H1 (cell line): ENCODE measurements around the gene TSPAN9. TPM values are rescaled to one million over a fixed set of nuclear protein-coding genes. Genes with fewer than 3 reads are reported as not detected.

Experiments used
- CTCF ChIA-PET: fragments of 300-600 bp; sonication (Branson Sonifier 250); formaldehyde crosslinking; loops from one replicate; lab custom pipeline; 2021; ENCODE audit not compliant: partially characterized antibody; lab: Charles Lee
- POLR2A ChIA-PET: fragments of 300-600 bp; sonication (Branson Sonifier 250); formaldehyde crosslinking; loops from one replicate; lab custom pipeline; 2021; ENCODE audit warnings: inconsistent platforms; ENCODE audit not compliant: partially characterized antibody; lab: Charles Lee
- DNase-seq, 2 experiments: peaks; one replicate each; pipeline versions ENCODE4 v3.0.0 to v3.0.0-alpha.2; 2010 to 2022; ENCODE audit warnings: low spot score in 2 of 2, low read depth in 1 of 2, mixed read lengths in 1 of 2
- FAIRE-seq: peaks from 2 replicates; lab custom pipeline; 2011; peaks lifted over from hg19 to GRCh38; lab: Jason Lieb, UNC
- H2AFZ ChIP-seq: 2 replicates; pipeline ENCODE4 v1.8.1; 2012; ENCODE audit warnings: low read length, inconsistent platforms
- H2AK5ac ChIP-seq: 2 replicates; pipeline ENCODE4 v1.6.1; 2013; ENCODE audit warnings: low read depth, low read length
- H2BK120ac ChIP-seq: replicated peaks from 2 replicates; pipeline ENCODE3; 2013; ENCODE audit warnings: low read depth, low read length, inconsistent platforms
- H2BK12ac ChIP-seq: 2 replicates; pipeline ENCODE4 v1.6.1; 2013; ENCODE audit warnings: low read depth, low read length
- H2BK15ac ChIP-seq: 2 replicates; pipeline ENCODE4 v1.6.1; 2013; ENCODE audit warnings: low read length
- H2BK20ac ChIP-seq: 2 replicates; pipeline ENCODE4 v1.6.1; 2013; ENCODE audit warnings: low read length
- H2BK5ac ChIP-seq: 2 replicates; pipeline ENCODE4 v1.6.1; 2013; ENCODE audit warnings: low read depth, low read length
- H3K14ac ChIP-seq: 2 replicates; pipeline ENCODE4 v1.6.1; 2013; ENCODE audit warnings: inconsistent platforms; ENCODE audit not compliant: insufficient read length
- H3K18ac ChIP-seq: 2 replicates; pipeline ENCODE4 v1.6.1; 2013; ENCODE audit warnings: low read length; ENCODE audit errors: extremely low read depth
- H3K23ac ChIP-seq: 2 replicates; pipeline ENCODE4 v1.6.1; 2013; ENCODE audit warnings: inconsistent platforms; ENCODE audit not compliant: insufficient read length
- H3K23me2 ChIP-seq: 2 replicates; pipeline ENCODE4 v1.6.1; 2013; ENCODE audit warnings: low read depth, low read length
- H3K27ac ChIP-seq: 2 replicates; pipeline ENCODE4 v1.6.1; 2011; ENCODE audit warnings: low read depth, low read length, inconsistent platforms
- H3K27me3 ChIP-seq, 4 experiments: replicated peaks in 1 of 4; 1 replicate in 1 of 4; 2 replicates in 3 of 4; pipeline versions ENCODE4 v1.6.1 to v1.8.1; 2011 to 2013; ENCODE audit warnings: low read length in 3 of 4, mild to moderate bottlenecking in 3 of 4, inconsistent platforms in 2 of 4, mixed read lengths in 2 of 4, moderate library complexity in 1 of 4; ENCODE audit not compliant: control insufficient read depth in 3 of 4, insufficient read depth in 3 of 4; ENCODE audit errors: extremely low read depth in 1 of 4
- H3K36me3 ChIP-seq, 4 experiments: 2 replicates each; pipeline versions ENCODE4 v1.6.1 to v1.8.1; 2011 to 2013; ENCODE audit warnings: mild to moderate bottlenecking in 4 of 4, low read length in 3 of 4, moderate library complexity in 2 of 4, control low read depth in 1 of 4, inconsistent platforms in 1 of 4; ENCODE audit not compliant: insufficient read depth in 4 of 4, control insufficient read depth in 2 of 4
- H3K4ac ChIP-seq: replicated peaks from 2 replicates; pipeline ENCODE3; 2013; ENCODE audit warnings: low read length, low read depth, mixed read lengths, inconsistent platforms; ENCODE audit not compliant: insufficient read length
- H3K4me1 ChIP-seq, 4 experiments: replicated peaks in 1 of 4; 1 replicate in 1 of 4; 2 replicates in 3 of 4; pipeline versions ENCODE4 v1.6.1 to v1.8.1; 2011 to 2013; ENCODE audit warnings: low read length in 3 of 4, inconsistent platforms in 2 of 4, mixed read lengths in 1 of 4; ENCODE audit not compliant: insufficient read depth in 4 of 4, control insufficient read depth in 3 of 4
- H3K4me2 ChIP-seq, 2 experiments: 2 replicates each; pipeline versions ENCODE4 v1.6.1 to v1.8.1; 2011 to 2013; ENCODE audit warnings: low read depth in 2 of 2, low read length in 2 of 2, control low read depth in 1 of 2, inconsistent platforms in 1 of 2, mild to moderate bottlenecking in 1 of 2; ENCODE audit not compliant: insufficient read depth in 1 of 2
- H3K4me3 ChIP-seq, 4 experiments: fragments of 200-600, 300-600 bp in 1 of 4; sonication (generic), shearing (Covaris generic), sonication (Bioruptor Twin) in 1 of 4; 2 replicates each; pipeline versions ENCODE4 v1.5.1 to v1.8.1; 2011 to 2016; ENCODE audit warnings: low read length in 4 of 4, low read depth in 3 of 4, control low read depth in 2 of 4, inconsistent platforms in 2 of 4, mild to moderate bottlenecking in 2 of 4, mixed read lengths in 1 of 4, moderate library complexity in 1 of 4; ENCODE audit not compliant: insufficient read depth in 2 of 4; ENCODE audit errors: extremely low read depth in 1 of 4
- H3K56ac ChIP-seq: replicated peaks from 2 replicates; pipeline ENCODE3; 2013; ENCODE audit warnings: low read depth, mild to moderate bottlenecking, mixed read lengths, low read length, inconsistent platforms; ENCODE audit not compliant: insufficient read length
- H3K79me1 ChIP-seq: 2 replicates; pipeline ENCODE4 v1.6.1; 2013; ENCODE audit warnings: low read depth, low read length, control low read depth
- H3K79me2 ChIP-seq, 2 experiments: 2 replicates each; pipeline versions ENCODE4 v1.6.1 to v1.8.1; 2012 to 2013; ENCODE audit warnings: low read length in 2 of 2, mild to moderate bottlenecking in 2 of 2, inconsistent platforms in 1 of 2; ENCODE audit not compliant: insufficient read depth in 2 of 2, control insufficient read depth in 1 of 2
- H3K9ac ChIP-seq, 4 experiments: replicated peaks in 1 of 4; 1 replicate in 1 of 4; 2 replicates in 3 of 4; pipeline versions ENCODE4 v1.6.1 to v1.8.1; 2011 to 2013; ENCODE audit warnings: low read depth in 3 of 4, low read length in 3 of 4, control low read depth in 2 of 4, mild to moderate bottlenecking in 2 of 4, moderate library complexity in 2 of 4, inconsistent platforms in 1 of 4; ENCODE audit errors: extremely low read depth in 1 of 4
- H3K9me3 ChIP-seq, 2 experiments: 2 replicates each; pipeline versions ENCODE4 v1.6.1 to v1.8.1; 2012 to 2013; ENCODE audit warnings: mild to moderate bottlenecking in 2 of 2, moderate library complexity in 2 of 2, control low read depth in 1 of 2, inconsistent platforms in 1 of 2, low read depth in 1 of 2, low read length in 1 of 2, mixed read lengths in 1 of 2; ENCODE audit not compliant: insufficient read depth in 2 of 2
- H4K20me1 ChIP-seq, 2 experiments: replicated peaks in 1 of 2; 2 replicates each; pipeline versions ENCODE3 to v1.8.1; 2011 to 2013; ENCODE audit warnings: inconsistent platforms in 2 of 2, low read length in 2 of 2, mild to moderate bottlenecking in 1 of 2; ENCODE audit not compliant: insufficient read depth in 2 of 2, control insufficient read depth in 1 of 2
- H4K5ac ChIP-seq: 2 replicates; pipeline ENCODE4 v1.6.1; 2013; ENCODE audit warnings: low read length, low read depth, mixed read lengths, inconsistent platforms; ENCODE audit not compliant: insufficient read length
- H4K8ac ChIP-seq: 2 replicates; pipeline ENCODE4 v1.8.0; 2013; ENCODE audit warnings: mild to moderate bottlenecking, moderate library complexity, low read length, inconsistent platforms; ENCODE audit not compliant: insufficient read depth; ENCODE audit errors: extremely low read depth
- H4K91ac ChIP-seq: replicated peaks from 2 replicates; pipeline ENCODE3; 2013; ENCODE audit warnings: low read length, mixed read lengths, inconsistent platforms; ENCODE audit not compliant: insufficient read length
- CBX5 ChIP-seq: fragments of 300-800, 300-1000 bp; sonication (generic); IDR thresholded peaks from 2 replicates; pipeline ENCODE4 v1.7.1; 2016; ENCODE audit warnings: antibody characterized with exemption, low read length, low read depth
- EZH2 ChIP-seq: fragments of 200-600 bp; sonication (generic); IDR thresholded peaks from 2 replicates; pipeline ENCODE4 v1.7.1; 2012; ENCODE audit warnings: low read depth, mild to moderate bottlenecking, moderate library complexity, low read length, inconsistent platforms; ENCODE audit not compliant: severe bottlenecking
- HDAC2 ChIP-seq, 2 experiments: fragments of 300-600 bp in 1 of 2; sonication (generic) in 1 of 2; IDR thresholded peaks; 2 replicates each; pipeline ENCODE4 v1.6.1; 2011 to 2012; ENCODE audit warnings: low read depth in 2 of 2, low read length in 2 of 2, mild to moderate bottlenecking in 2 of 2, moderate library complexity in 2 of 2, borderline replicate concordance in 1 of 2, inconsistent platforms in 1 of 2
- KDM4A ChIP-seq: IDR thresholded peaks from one replicate; pipeline ENCODE4 v1.7.1; 2012; ENCODE audit warnings: low read depth, mild to moderate bottlenecking, moderate library complexity, low read length, inconsistent platforms; ENCODE audit not compliant: severe bottlenecking
- MAFK ChIP-seq: IDR thresholded peaks from 2 replicates; pipeline ENCODE4 v1.6.1; 2012; ENCODE audit warnings: low read depth, mild to moderate bottlenecking, improper control_type of control experiment, low read length
- MAX ChIP-seq: IDR thresholded peaks from 2 replicates; pipeline ENCODE4 v1.6.1; 2012; ENCODE audit warnings: inconsistent platforms
- PHF8 ChIP-seq: fragments of 200-600 bp; sonication (generic); conservative IDR thresholded peaks from 2 replicates; pipeline ENCODE4 v1.7.1; 2012; ENCODE audit warnings: low read depth, mild to moderate bottlenecking, inconsistent platforms, low read length, moderate library complexity
- RXRA ChIP-seq: IDR thresholded peaks from 2 replicates; pipeline ENCODE4 v1.6.1; 2011; ENCODE audit warnings: low read depth, mild to moderate bottlenecking, low read length, moderate library complexity; ENCODE audit not compliant: insufficient read depth
- SIRT6 ChIP-seq: IDR thresholded peaks from one replicate; pipeline ENCODE4 v1.7.1; 2012; ENCODE audit warnings: low read length, inconsistent platforms
- YY1 ChIP-seq: IDR thresholded peaks from 2 replicates; pipeline ENCODE4 v1.6.1; 2011; ENCODE audit warnings: low read depth, mild to moderate bottlenecking, low read length
- WGBS, 2 experiments: shearing (Covaris generic) in 1 of 2; methylation state at CpG; one replicate each; pipeline versions ENCODE4 v1.1.6 to v1.1.7; 2013 to 2015; ENCODE audit warnings: low lambda C conversion rate in 2 of 2, mixed read lengths in 2 of 2, inconsistent platforms in 1 of 2, low coverage in 1 of 2, missing lambda C conversion rate in 1 of 2; ENCODE audit not compliant: insufficient replicate concordance in 2 of 2, insufficient coverage in 1 of 2, insufficient read length in 1 of 2; ENCODE audit errors: extremely low coverage in 1 of 2, missing lambda C conversion rate in 1 of 2; 5-methylcytosine and 5-hydroxymethylcytosine counted together
- polyA plus RNA-seq, 7 experiments: library from polyadenylated mRNA; depleted of rRNA in 3 of 7; stranded (reverse) in 5 of 7; unstranded in 2 of 7; fragments of >200 nt in 5 of 7; fragments of 200-250 nt in 2 of 7; gene quantifications; 1 replicate in 5 of 7; 2 replicates in 1 of 7; 4 replicates in 1 of 7; pipeline versions ENCODE4 v1.2.1 to v1.2.3, GENCODE V29; 2011 to 2013; ENCODE audit warnings: missing spikeins in 2 of 7, mixed read lengths in 2 of 7
- total RNA-seq: library from RNA; stranded (reverse); fragmentation: NEBNext Ultra II Directional; extraction: Animal tissue kit (Norgen Biotek cat#: 25700); gene quantifications from 2 replicates; pipeline ENCODE4 v1.2.1, GENCODE V29; 2021

TSPAN9 gene
- total and polyA plus RNA-seq, 2 of the 8 experiments (the other 6 are each of a cell fraction or from before 2014, with no cell fraction given), result 11.5 to 29.1 TPM

- DNase-seq (no peak), FAIRE-seq (no peak)
- H3K27ac ChIP-seq, result no peak overlapping the region
- H2BK12ac ChIP-seq, result no peak overlapping the region
- no peak overlapping the region for H2BK15ac ChIP-seq
- H3K56ac ChIP-seq, result no peak overlapping the region
- H3K27me3 ChIP-seq, result peaks cover 0 to 10% (median 5%) of the 10 kb centered on the region in 4 experiments; a peak in 6 of 7 replicates
- no peaks in the 10 kb centered on the region for H3K79me2 ChIP-seq
- no peak overlapping the region for H4K8ac ChIP-seq
- no peak overlapping the region for H3K14ac ChIP-seq
- H3K79me1 ChIP-seq, result no peaks in the 10 kb centered on the region; the same call in 1 of the 2 replicates
- no peaks in the 10 kb centered on the region for H3K9me3 ChIP-seq
- no peak overlapping the region for H2BK120ac ChIP-seq
- H4K91ac ChIP-seq, result no peak overlapping the region
- no peak overlapping the region for H2BK20ac ChIP-seq
- H3K9ac ChIP-seq, result no peak overlapping the region; a peak in 1 of 7 replicates
- no peak overlapping the region for H3K23ac ChIP-seq
- no peak overlapping the region for H4K5ac ChIP-seq
- no peaks in the 10 kb centered on the region for H3K36me3 ChIP-seq
- no peaks in the 10 kb centered on the region for H3K23me2 ChIP-seq
- H3K4me3 ChIP-seq, result no peak overlapping the region
- peaks cover 0 to 11% (median 6%) of the 10 kb centered on the region in 4 experiments; a peak in 6 of 7 replicates for H3K4me1 ChIP-seq
- CTCF ChIA-PET, result interaction anchor here (0.7 to 24.7 kb wide), 43 partner anchors 9 to 605 kb away, joined by 3 to 448 read pairs (median 8); no protein-coding TSS in a partner anchor
- H3K4ac ChIP-seq, result no peak overlapping the region
- no peak overlapping the region for H2AFZ ChIP-seq
- POLR2A ChIA-PET, result no interaction called here
- peaks cover 0 to 5% of the 10 kb centered on the region in 2 experiments for H4K20me1 ChIP-seq
- H2AK5ac ChIP-seq, result no peak overlapping the region
- H3K18ac ChIP-seq, result no peak overlapping the region
- 90% methylated on average over 7 of the region's 7 CpGs; no CpG with 5 or more reads in 1 of the 2 experiments for WGBS, 2 experiments
- H3K4me2 ChIP-seq, result no peak overlapping the region
- no peak overlapping the region for H2BK5ac ChIP-seq
- TF ChIP-seq PHF8, result no peak
- TF ChIP-seq HDAC2 (IDR thresholded peaks at IDR 0.05; ENCODE audit: borderline replicate concordance in 1 of 2, low read depth in 2 of 2, low read length in 2 of 2), result no peak
- no peak for TF ChIP-seq EZH2
- no peak for TF ChIP-seq MAFK
- no peak for TF ChIP-seq KDM4A
- no peak for TF ChIP-seq CBX5
- TF ChIP-seq YY1, result no peak
- no peak for TF ChIP-seq RXRA
- TF ChIP-seq MAX, result no peak
- TF ChIP-seq SIRT6, result no peak
Measured at GRCh38 chr12:3207175-3207574, 130.0 kb downstream of the TSPAN9 start.
